GM18858 (cell line): Measurements from ENCODE around the gene GABBR1.

Experiments
- ATAC-seq: cut with Tn5 transposase; IDR thresholded peaks from one replicate; pipeline ENCODE4 v1.9.1; 2021; ENCODE audit not compliant: unreplicated experiment

Gene GABBR1

GRCh38 chr6:29530671-29531310 is 102.2 kb downstream of the GABBR1 start:
- no peak for ATAC-seq

- no peak for ATAC-seq
Observed at GRCh38 chr6:29529956-29530355, 103.0 kb downstream of the GABBR1 start.

- no peak for ATAC-seq
Observed at GRCh38 chr6:29528988-29529560, 103.9 kb downstream of the GABBR1 start.

- ATAC-seq: no peak
Observed at GRCh38 chr6:29528300-29528931, 104.6 kb downstream of the GABBR1 start.

- ATAC-seq: no peak
Observed at GRCh38 chr6:29527564-29527963, 105.4 kb downstream of the GABBR1 start.

- no peak for ATAC-seq
Observed at GRCh38 chr6:29527126-29527525, 105.9 kb downstream of the GABBR1 start.

- ATAC-seq: no peak
Observed at GRCh38 chr6:29525311-29525639, 107.7 kb downstream of the GABBR1 start.

- no peak for ATAC-seq
Observed at GRCh38 chr6:29524444-29525310, 108.3 kb downstream of the GABBR1 start.

GRCh38 chr6:29524044-29524443 is 108.9 kb downstream of the GABBR1 start:
- ATAC-seq: no peak

GRCh38 chr6:29522227-29522626 is 110.8 kb downstream of the GABBR1 start:
- no peak for ATAC-seq

- ATAC-seq: no peak
Observed at GRCh38 chr6:29521006-29521680, 111.8 kb downstream of the GABBR1 start.

- ATAC-seq: no peak
Observed at GRCh38 chr6:29520232-29520631, 112.8 kb downstream of the GABBR1 start.

- no peak for ATAC-seq
Observed at GRCh38 chr6:29519291-29520010, 113.5 kb downstream of the GABBR1 start.

GRCh38 chr6:29517728-29518440 is 115.1 kb downstream of the GABBR1 start:
- no peak for ATAC-seq

- no peak for ATAC-seq
Observed at GRCh38 chr6:29517245-29517644, 115.7 kb downstream of the GABBR1 start.

- no peak for ATAC-seq
Observed at GRCh38 chr6:29516108-29516507, 116.9 kb downstream of the GABBR1 start.

- no peak for ATAC-seq
Observed at GRCh38 chr6:29510746-29511300, 122.2 kb downstream of the GABBR1 start.

GRCh38 chr6:29510202-29510601 is 122.8 kb downstream of the GABBR1 start:
- ATAC-seq: no peak
